Stimulated activated CD4-positive, alpha-beta T cell treated with anti-CD3 and anti-CD28 coated beads, Interleukin-4, amount 100 ng/mL, for 1 hour (primary cell): ENCODE measurements around the gene ZNF385D.

Experiments used
- DNase-seq: peaks from one replicate; pipeline ENCODE4 v3.0.0-alpha.2; 2020

The ZNF385D gene

DNA sequence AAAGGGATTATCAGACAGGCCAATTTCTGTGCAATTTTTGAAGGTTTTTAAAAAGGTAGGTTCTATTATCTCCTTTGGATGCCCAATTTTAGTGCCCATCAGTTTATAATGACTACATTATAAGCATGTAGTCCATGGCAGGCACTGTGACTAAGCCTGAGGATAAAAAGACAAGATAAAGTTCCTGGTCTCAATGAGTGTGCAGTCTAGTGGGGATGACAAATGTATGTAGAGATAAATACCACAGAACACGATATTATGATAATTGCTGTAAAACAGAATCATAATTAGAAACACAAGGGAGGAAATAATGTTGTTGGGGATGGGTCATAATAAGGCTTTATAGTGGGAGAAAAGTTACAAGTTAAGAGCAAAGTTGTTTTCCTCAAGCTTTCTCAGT is 163.1 kb downstream of the ZNF385D start:
- no peak for DNase-seq

DNA sequence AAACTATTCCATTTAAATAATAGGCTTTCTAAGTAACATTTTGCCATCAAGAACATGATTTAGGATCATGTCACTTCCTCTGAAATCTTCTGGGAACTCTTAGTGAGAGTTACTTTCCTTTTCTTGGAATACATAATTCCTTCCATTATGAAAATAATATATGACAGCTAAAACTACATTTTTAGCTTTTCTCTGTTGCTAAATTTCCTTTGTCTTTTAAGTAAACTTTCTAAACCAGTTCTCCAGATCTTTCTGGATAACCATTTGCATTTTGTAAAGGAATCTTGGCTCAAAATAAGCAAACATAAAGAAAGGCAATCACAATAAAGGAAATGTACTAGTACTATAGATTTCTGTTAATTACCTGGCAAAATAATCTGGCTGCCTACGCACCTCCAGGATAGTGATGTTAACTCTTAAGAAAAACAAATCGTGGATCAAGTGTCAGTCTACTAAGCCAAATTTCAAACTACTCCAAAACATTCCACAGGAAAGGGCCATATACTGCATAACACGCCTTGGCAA is 165.7 kb downstream of the ZNF385D start:
- DNase-seq: no peak

DNA sequence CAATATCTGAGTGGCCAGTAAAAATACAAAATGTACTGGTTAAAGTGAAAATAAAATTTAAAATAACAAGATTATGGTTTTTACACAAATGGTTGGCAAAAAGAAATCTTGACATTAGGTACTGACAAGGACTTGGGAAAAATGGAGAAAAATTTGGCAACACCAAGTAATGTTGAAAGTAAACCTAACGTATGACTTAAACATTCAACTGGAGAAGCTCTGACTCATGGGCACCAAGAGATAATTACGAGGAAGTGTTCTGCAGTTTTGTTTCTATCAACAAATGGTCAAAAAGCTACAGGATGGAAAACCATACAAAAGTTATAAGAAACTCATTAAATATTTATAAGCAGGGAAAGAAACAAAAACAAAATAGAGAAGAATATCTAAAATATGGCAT is 177.7 kb downstream of the ZNF385D start:
- no peak for DNase-seq

DNA sequence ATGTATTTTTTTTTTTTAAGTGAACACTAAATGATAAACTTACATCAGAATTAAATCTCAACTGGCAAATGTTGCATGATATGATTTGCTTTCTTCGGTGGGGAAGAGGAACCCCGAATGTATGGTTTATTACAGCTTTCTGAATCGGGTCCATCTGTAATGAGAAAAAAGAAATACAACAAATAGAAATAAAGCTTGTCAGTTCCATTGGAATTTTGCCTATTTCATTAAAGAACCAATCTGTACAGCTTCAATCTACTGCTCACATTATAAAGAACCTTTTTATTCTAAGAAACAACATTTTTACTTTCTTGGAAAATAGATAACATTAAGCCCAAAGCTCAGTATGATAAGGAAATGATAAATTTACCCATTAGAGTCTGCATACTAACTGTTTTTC is 186.5 kb downstream of the ZNF385D start:
- DNase-seq: no peak

DNA sequence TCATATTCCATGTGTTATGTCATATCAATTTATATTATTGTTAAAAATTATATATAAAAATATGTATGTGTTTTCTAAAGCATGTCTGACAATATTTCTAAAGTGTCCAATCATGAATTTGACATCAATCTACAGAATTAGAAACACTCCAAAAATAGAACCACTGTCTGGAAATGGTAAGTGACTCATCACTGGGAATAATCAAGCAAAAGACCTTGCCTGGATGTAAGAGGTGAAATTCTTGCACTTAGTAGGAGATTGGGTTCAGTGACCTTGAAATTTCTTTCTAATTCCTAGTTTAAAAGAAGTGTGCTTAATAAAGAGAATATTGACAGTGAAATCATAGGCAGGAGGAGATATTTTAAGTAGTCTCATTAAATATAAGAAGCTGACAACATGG is 188.8 kb downstream of the ZNF385D start:
- no peak for DNase-seq

DNA sequence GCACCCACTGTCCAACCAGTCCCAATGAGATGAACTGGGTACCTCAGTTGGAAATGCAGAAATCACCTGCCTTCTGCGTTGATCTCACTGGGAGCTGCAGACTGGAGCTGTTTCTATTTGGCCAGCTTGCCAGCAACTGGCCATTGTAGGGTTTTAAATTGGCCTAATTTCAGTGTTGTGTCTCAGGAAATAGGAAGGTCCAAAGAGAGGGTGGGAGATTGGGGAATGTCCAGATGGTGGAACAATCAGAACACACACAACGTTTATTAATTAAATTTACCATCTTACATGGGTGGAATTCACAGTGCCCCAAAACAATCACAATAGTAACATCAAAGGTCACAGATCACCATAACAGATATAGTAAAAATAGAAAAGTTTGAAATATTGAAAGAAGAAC is 189.5 kb downstream of the ZNF385D start:
- no peak for DNase-seq

DNA sequence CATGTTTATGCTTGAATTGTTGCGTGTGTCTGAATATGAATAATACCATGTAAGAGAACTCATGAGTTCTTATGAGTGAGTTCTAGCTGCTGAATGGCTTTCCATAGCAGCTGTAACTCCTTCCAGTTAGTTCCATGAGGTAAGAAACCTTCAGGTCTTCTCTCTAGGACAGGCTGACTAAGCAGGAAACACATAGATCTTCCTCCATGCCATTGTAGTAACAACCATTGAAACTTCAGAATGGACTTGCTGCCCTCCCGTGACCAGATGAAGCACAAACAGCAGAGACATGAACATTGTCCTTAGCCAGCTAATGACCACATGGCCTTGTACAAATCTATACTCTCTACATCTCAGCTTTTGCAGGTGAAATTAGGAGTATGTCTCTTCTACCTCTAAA is 200.0 kb downstream of the ZNF385D start:
- no peak for DNase-seq

DNA sequence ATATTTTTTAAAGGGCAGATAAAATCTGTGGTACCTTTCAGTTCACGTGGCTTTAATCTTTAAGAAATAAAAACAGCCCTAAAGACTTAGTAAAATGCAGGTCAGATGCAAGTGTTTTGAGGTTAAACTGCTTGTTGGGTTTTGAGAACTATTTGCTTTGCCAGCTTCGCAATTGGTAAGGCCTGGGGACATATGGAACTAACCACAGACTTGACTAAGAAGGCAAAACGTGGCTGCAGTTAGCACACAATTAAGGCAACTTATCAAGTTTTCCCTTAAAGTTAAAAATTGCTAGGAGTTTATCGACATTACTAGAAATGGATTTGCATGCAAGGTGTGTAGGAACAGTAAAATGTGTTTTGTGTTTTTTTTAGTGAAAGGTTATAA is 206.9 kb downstream of the ZNF385D start:
- DNase-seq: no peak

DNA sequence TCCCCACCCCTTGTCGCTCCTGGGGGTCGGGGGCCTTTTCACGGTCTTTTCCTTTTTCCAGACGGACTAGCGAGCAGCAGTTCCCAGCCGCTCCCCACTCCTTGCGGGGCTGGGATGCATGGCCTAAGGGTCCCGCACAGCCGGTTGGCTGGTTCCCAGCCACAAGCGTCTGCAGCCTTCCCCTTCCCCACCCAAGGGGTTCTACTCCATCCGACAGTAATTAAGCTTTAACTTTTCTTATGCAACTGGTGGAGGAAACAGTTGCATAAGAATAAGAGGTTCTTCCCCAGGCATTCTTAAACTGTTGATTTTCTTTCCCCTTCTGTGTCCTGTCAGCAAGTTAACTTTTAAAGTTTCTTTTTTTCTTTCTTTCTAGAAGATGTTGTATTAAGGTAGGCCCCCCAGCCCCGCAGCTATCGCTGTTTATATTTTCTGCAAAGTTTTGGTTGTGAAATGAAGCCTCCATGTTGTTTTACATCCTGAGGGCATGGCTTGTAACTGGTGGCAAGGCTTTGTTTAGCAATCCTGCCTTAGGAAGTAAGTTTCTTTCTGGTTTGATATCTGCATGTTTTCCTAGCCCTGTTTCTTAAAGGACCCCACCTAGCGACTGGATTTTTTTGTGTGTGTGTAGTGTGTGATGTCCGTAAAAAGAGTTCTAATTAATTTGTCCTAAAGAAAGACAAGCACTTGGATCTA is 207.5 kb downstream of the ZNF385D start:
- no peak for DNase-seq

DNA sequence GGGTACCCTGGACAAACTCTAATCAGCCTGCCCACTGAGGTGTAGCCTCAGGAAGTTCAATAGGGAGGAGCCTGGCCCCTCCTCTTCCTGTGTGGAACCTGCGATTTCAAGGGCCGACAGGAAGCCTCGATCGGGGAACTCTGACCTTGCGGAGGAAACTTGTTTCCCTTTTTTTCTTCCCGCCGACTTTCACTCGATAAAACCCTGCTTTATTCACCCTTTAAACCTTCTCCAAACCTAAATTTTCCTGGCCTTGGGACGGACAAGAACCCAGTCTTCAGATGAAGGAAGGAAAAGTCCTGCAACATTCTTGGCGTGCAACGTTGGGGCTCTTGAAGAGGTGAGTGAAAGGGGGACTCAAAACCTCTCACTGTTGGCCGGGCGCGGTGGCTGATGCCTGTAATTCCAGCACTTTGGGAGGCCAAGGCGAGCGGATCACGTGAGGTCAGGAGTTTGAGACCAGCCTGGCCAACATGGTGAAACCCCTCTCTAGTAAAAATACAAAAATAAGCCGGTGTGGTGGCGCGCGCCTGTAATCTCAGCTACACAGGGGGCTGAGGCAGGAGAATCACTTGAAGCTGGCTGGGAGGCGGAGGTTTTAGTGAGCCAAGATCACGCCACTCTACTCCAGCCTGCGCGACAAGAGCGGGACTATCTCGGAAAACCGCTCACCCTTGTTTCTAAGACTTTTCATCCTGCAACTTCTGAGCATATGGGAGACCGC is 208.2 kb downstream of the ZNF385D start:
- no peak for DNase-seq

DNA sequence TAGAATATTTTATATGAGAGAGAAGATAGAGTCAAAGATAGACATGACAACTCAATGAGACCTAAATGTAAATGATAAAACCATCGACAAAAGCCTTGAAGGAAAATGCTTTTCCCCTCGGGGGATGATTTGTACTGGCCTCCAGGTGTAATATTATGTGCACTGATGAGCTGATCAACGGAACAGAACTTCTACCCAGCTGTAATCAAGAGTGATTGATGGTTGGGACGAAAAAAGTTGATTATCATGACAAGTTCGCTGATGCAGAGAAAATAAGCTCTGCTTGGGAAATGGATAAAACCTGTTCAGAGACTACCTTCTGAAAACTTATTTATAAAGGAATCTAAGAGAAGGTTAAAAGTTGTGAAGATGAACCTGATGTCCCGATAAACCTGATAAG is 210.7 kb downstream of the ZNF385D start:
- no peak for DNase-seq

DNA sequence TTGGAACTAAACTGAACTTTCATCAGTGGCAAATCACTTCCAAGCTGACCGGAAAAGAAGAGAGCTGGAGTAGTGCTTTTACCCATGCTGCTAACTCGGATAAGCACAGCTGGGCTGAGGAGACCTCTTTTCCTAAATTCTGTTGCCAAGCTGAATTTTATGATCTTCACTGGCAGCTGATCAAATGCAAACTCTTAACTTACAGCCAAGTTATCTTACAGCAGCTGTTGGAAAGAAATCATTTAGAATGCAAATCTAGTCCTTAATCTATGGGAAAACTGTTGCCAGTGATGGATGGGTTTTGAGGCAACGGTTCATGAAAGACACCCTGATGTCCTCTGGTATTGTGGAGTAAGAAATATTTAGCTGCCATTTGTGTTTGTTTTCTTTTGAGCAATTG is 216.5 kb downstream of the ZNF385D start:
- no peak for DNase-seq

DNA sequence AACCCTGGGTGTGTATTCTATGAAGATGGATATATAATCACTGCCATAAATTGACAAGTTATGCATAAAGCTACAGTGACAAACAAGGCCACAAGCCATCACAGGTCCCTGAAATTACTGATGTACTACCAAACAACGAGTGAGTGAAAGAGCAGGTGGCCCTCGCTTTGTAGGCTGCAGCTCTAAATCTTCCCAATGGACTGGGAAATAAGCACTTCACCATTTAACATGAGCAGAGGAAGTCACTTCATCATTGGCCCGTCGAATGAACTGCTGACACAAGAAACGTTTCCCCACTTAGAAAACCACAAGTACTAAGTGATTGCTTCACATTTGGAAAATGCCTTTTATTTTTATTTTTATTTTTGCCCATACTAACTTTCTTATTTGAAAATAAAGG is 218.0 kb downstream of the ZNF385D start:
- no peak for DNase-seq

DNA sequence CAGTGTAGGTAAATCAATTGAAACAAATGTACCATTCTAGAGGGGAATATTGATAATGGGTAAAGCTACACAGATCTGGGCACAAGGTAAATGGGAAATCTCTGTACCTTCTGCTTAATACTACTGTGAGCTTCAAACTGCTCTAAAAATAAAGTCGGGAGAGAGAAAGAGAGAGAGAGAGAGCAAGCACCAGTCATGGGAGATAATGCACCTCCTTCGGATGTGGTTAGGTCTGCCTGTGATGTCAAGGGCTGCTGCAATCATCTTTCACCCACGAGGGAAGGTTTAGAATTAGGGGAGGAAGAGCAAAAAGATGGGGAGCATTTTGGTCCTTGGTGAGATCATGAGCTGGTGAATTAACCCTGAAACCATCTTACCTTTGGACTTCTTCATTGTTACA is 219.1 kb downstream of the ZNF385D start:
- no peak for DNase-seq

DNA sequence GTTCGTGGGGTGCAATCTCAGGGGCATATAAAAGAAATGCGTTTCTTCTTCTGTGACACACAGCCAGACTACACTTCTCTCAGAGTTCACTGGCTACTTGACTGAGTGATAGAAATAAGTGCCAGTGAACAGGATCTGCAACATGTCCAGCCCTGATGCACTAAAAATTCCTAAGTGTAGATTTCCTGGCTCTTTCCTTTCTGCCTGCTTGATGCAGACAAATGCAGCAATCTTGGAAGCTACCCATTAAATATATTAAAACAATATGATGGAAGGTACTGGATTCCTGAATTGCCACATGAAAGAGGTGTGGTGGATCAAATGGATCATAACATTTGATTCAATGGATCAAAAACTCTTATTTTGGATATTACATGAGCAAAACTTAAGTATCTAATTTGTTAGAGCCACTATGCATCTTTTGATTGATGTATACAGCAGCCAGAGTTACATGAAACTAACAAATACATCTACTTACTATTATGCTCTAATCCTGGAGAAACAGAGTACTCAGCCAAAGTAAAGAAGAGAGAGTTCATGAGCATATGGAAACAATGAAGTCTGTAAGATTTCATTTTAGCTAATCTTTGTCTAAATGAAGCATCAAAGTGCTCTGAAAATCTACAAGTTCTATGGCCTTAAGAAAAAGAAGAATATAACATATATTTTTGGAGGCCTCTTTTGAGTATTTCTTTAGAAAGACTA is 222.6 kb downstream of the ZNF385D start:
- DNase-seq: no peak

DNA sequence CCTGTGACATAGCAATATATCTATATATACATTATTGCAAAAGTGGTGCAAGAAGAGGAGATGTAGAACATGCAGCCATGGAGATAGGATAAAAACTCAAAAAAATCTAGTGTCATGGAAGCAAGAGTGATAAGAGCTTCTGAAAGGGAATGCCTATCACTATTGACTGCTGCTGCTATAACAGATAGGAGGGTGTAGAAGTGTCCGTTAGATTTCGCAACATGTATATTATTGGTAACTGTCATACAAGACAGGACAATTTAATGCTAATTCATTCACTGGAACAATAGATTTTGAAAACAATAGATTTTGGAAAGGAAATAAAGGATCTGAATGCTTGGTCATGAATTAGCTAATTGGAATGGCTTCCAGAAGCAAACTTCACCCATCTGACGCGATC is 224.5 kb downstream of the ZNF385D start:
- DNase-seq: no peak

DNA sequence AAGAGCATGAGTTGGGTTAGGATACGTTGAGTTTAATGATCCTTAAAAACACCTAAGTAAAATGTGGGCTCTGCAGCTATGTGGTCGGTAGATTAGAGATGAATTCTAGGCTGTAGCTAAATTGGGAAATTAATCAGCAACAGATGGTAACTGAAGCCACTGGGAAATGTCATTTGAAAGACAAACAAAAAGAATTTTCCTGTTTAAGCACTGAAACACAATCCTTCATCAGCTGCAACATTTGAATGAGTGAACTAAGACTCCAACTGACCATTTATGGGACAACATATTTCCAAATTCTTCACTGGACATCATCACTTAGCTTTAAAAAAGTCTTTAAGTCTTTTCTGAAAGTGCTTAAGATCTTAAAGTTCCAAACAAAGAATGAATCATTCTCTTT is 226.9 kb downstream of the ZNF385D start:
- DNase-seq: no peak

DNA sequence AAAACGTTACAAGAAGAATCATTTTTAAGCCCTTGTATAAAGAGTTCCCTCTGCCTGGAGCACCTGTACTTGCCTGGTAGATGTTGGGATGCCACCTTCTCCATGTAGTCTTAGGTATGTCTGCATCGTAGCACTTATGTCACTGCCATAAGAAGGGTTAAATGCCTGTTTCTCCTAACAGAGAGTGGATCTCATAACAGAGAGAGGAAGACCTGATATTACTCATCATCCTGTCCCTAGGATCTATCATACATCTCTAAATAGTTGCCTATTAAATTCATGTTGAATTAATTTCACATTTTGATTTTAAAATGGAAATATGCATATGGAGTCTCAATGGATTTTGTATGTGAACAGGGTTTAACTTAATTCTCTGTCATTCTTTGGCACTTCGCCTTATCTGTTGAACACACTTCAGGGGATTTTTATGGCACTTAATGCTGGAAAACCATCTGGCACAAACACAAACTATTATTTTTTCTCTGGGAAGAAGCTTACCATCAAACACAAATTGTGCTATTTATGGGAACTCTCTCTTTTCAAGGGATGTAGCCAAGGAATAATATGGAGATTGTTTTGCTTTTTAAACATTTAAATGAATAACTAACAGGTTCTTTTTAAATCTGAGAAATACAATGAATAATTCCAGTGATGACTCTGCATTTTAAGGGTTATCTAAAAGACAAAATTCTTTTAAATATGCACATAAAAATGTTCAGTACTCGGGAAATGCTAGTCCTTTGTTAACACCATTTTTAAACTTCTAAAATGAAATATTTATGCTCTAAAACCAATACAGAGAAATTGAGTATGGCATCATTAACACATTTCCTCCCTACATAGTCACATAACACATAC is 230.7 kb downstream of the ZNF385D start:
- DNase-seq: no peak

DNA sequence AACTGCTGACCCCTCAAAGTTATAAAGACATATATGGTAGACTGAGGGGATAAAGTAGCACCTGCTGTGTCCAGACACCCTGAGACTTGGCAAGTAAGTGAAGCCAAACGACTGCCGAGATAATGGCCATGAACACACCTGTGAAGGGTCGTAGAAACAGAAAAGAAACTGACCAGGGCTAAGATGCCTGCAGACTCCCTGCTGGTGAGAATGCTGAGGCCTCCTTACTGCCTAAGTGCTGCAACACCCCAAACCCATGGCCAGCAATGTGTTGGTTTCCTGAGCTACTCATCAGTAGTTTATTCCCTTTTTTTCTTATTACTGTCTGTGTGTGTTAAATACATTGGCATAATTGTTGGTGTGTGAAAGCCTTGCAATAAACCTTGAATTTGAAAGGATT is 233.8 kb downstream of the ZNF385D start:
- DNase-seq: no peak

DNA sequence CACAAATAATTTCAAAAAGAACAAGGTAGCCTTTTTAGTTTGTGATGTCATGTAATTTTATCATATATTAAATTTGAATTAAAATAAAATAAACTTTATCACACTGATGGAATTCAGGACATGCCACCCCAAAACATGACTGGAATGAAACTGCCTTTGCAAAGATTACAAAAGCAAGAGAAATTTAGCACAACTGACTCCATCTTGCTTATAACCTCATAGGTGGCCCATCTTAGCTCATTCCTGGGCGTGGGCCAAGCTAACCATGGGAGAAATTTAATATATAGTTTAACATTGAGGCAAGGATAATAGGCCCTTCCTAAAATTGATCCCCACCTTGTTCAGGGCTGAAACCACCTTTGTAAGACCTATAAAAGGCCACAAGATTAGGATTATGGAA is 235.6 kb downstream of the ZNF385D start:
- DNase-seq: no peak

DNA sequence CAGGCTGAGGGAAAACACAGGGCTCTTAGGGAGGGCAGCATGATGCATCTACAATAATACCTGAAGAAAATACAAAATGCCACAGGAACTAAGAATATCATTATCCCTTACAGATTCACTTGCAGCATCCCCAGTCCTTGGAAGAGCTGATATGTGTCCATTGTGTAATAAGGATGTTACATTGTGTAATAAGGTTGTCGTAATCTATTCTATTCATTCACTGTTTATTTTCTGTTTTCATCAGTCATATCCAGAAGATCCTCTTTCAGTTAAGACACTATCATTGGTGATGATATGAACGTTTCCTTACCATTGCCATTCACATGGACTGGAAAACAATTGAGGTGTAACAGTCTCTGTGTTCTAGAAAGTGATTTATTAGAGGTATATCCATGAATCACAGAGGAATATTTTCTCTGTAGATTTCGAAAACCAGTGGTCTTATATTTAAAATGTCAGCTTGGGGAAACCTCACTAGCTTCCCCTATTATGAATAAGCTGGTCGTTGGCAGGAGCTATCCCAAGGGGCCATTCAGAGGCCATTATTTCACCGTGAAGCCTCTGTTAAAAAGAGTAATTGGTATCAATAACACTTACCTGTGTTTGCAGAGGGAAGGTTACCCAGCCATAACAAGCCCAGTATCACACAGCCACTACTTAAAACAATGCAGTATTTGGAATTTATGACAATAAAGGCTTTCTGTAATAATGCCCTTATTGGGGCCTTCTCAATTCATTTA is 241.1 kb downstream of the ZNF385D start:
- no peak for DNase-seq

DNA sequence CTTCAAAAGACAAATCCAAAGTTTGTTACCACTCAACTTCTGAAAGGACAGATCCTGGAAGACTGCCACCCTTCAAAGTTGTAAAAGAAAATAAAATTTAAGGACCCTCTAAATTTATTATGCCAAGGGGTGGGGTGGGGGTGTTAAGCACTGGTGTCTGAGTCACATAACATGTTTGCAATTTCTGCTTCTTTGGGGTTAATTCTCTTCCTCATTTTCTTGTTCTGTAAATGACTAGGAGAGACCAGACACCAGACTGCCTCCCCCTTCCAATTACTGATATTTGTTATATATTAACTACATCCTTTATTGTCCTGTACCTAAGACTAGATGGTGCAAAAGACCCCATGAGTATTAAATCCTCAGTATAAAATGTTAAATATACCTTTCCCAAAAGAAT is 242.8 kb downstream of the ZNF385D start:
- DNase-seq: no peak
